GM12873 (cell line): ENCODE results near the gene SLC30A2.

Experiments
- CTCF ChIP-seq: IDR thresholded peaks from 2 replicates; pipeline ENCODE4 v1.5.1; 2012; ENCODE audit warnings: low read depth, mild to moderate bottlenecking, moderate library complexity, low read length, control low read depth; ENCODE audit not compliant: insufficient read depth; ENCODE audit errors: missing control alignments

Gene SLC30A2

GRCh38 chr1:26023826-26024225, 22.1 kb downstream of the SLC30A2 start:
- TF ChIP-seq CTCF = no peak

GRCh38 chr1:26023009-26023408, 22.9 kb downstream of the SLC30A2 start:
- TF ChIP-seq CTCF = no peak

GRCh38 chr1:26022404-26022779, 23.5 kb downstream of the SLC30A2 start:
- no peak for TF ChIP-seq CTCF

- no peak for TF ChIP-seq CTCF
Measured at GRCh38 chr1:26021647-26022403, 24.1 kb downstream of the SLC30A2 start, which contains the start of gene EXTL1. Gene EXTL1, plus strand, starts transcription at chr1:26021775. Its CDS starts 872 bp downstream, at chr1:26022647.

- TF ChIP-seq CTCF = no peak
Measured at GRCh38 chr1:26020941-26021646, 24.8 kb downstream of the SLC30A2 start.

GRCh38 chr1:26020330-26020768, 25.6 kb downstream of the SLC30A2 start:
- no peak for TF ChIP-seq CTCF

GRCh38 chr1:26019641-26020315, 26.1 kb downstream of the SLC30A2 start:
- TF ChIP-seq CTCF = no peak
